GM08714 (cell line): ENCODE data around the gene PGC.

Experiments used
- H3K4me3 ChIP-seq: fragments of 200-500 bp; sonication (Bioruptor generic); 2 replicates; pipeline ENCODE4 v1.5.1; 2014; ENCODE audit warnings: mild to moderate bottlenecking, low read length, inconsistent platforms
- ZNF274 ChIP-seq: IDR thresholded peaks from 2 replicates; pipeline ENCODE4 v1.6.1; 2012; ENCODE audit warnings: mild to moderate bottlenecking, low read depth, low read length

The PGC gene

DNA sequence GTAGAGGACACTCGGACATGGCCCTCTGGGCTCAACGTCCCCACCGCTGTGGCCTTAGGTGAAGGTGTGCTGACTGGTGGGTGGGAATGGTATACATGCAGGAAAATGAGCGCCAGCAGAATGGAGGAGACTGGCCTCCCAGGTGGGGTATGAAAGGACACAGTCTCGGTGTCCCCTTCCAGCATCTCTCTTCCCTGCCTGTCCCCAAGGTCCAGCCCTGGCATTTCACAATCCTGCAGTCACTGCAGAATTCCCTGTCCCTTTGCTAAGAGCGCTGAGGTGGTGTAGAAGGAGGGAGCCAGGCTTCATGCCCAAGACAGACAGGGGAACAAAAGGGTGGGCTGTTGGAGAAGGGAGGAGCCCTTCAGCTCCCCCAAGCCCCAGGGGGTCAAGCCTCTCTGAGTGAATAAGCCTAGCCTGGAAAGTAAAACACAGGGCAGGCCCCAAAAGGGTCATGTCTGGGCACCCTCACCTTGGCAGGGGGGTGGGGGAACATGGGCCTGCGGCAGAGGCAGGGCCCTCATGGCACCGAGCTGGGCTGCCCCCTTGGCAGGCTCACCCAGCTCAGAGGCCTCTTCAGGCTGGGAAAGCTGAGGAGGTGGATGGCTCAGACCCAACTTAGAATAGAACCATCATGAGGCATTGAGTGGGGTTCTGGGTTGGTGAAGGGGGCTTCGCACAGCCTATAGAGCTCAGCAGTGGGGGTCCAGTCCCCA lies 35.7 kb downstream of the PGC start:
- no peak overlapping the region for H3K4me3 ChIP-seq
- no peak for TF ChIP-seq ZNF274

GRCh38 chr6:41709375-41709774 lies 37.8 kb downstream of the PGC start:
- no peak for TF ChIP-seq ZNF274
- no peak overlapping the region for H3K4me3 ChIP-seq

DNA sequence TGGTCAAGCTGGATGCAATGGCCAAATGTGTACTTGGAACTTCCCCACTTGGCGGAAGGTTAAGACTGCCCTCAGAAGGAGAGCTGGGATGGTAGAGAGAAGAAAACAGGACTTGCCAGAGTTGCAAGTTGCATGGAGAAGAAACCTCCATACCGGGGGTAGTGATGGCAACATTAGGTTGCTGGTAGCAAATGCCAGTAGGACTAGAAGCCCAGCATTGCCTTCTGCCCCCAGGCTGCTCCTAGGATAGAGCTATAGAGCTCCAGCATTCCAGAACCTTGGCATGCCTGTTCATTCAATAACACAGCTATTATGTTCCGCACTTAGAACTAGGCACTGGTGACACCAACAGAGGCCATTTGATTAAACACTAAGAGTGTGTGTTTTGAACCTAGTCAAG lies 38.3 kb downstream of the PGC start:
- no peak for TF ChIP-seq ZNF274
- H3K4me3 ChIP-seq = no peak overlapping the region

GRCh38 chr6:41707565-41708200 lies 39.5 kb downstream of the PGC start:
- H3K4me3 ChIP-seq = no peak overlapping the region; the same call in 1 of the 2 replicates
- TF ChIP-seq ZNF274 = no peak

DNA sequence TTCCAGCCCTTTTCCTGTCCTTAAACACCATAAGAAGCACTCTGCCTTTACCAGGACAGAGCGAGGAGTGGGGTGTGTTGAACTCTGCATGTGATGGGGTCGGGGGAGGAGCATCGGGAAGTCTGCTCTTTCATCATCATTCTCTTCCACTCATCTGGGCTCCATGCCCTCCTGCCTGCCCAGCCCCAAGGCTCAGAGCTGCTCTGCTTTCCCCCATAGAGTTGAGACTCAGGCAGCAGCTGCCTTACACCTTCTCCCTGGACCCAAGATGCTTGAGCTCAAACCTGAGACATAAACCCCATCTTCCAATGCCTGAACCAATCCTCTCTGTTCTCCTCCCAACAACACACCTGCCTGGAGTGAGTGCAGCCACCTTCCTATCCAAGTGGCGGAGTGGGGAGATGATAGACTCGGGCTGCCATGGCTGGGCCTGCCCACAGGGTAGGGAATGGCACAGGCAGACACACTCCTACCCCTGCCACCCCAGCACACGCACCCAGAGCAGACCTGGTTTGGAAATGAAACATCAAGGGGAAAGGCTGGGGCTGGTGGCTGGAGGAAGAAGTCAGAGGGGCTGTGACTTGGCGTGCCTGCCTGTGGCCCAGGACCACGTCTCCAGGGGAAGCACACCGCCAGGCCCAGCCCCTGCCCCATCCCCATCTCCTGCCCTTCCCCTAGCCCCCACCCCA lies 40.2 kb downstream of the PGC start:
- TF ChIP-seq ZNF274 = no peak

GRCh38 chr6:41705996-41706835 lies 41.0 kb downstream of the PGC start:
- peak overlapping the region; percentile 48; the same call in 1 of the 2 replicates for H3K4me3 ChIP-seq
- TF ChIP-seq ZNF274 = no peak

More for the DNA sequence above, 40.2 kb downstream of the PGC start:
- peak overlapping the region; percentile 6; the same call in 1 of the 2 replicates for H3K4me3 ChIP-seq

GRCh38 chr6:41705311-41705995 lies 41.7 kb downstream of the PGC start:
- TF ChIP-seq ZNF274 = no peak
- peak overlapping the region; percentile 48; the same call in 1 of the 2 replicates for H3K4me3 ChIP-seq

- no peak for TF ChIP-seq ZNF274
- peak overlapping the region; percentile 48; the same call in 1 of the 2 replicates for H3K4me3 ChIP-seq
Observed at GRCh38 chr6:41704656-41705310, 42.4 kb downstream of the PGC start.

GRCh38 chr6:41704028-41704427 lies 43.2 kb downstream of the PGC start:
- peak overlapping the region; percentile 48; the same call in 1 of the 2 replicates for H3K4me3 ChIP-seq
- no peak for TF ChIP-seq ZNF274

DNA sequence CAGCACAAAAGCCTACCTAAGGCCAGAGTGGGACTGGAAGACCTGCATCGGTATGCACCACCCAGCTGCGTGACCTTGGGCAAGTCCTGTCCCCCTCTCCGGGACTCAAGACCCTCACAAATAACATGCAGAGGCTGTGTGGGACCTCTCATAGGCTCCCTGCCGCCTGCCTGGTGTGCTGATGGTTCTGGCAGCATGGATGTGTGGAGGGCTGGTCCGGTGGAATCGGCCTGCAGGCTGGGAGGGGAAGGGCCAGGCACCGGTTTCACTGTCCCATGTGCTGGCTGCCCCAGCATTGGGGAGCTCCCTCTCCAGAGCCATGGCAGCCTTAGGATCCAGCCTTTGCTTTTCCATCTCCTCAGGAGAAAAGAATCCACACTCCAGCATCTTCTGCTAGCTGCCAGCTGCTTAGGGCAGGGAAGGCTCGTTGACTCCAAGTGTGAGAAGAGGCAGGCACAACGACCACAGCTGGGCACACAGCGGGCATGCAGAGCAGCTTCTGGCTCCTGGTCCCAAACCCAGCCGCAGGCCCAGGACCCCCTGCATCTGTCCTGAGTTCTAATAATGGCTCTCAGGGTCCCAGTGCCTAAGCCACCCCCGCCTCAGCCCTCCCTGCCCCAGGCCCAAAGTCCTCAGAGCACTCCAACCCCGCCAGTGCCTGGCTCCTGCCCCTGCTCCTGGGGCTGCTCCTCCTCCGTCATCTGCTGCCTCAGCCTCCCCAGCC lies 44.3 kb downstream of the PGC start:
- TF ChIP-seq ZNF274 = no peak
- no peak overlapping the region for H3K4me3 ChIP-seq

DNA sequence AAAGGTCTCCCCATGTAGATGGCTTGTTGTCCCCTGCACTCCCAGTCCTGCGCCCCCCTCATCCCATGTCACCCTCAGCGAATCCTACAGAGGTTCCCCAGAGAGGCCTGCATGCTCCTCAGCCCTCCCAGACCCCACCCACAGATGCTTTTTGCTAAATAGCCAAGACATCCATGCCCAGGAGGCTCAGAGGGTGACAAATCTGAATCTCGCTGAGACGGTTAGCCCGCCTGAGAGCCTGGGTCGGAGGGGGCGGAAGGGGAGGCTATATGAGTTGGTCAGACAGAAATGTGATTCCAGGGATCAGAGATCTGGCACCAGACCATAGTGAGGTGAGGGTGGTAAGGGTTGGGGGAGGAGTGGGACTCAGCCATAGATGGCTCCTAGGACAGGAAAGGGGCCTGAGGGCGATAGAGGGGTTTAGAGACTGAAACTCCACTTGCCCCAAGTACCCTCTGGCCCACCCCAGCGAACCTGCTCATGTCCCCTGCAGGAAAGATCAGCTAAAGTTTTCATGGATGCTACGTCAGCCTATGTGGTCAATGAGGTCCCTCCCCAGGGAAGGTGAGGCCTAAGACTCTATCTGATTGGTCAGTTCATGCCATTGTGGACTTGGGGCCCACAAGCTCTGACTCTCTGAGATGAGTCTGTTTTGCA lies 45.0 kb downstream of the PGC start:
- H3K4me3 ChIP-seq = no peak overlapping the region
- no peak for TF ChIP-seq ZNF274
